OCI-LY1 (cell line): ENCODE data around the gene KXD1.

Experiments
- EZH2 ChIP-seq: fragments of 200-600 bp; sonication (generic), shearing (Covaris generic); IDR thresholded peaks from 2 replicates; pipeline ENCODE4 v1.8.0; 2017; ENCODE audit warnings: borderline replicate concordance, mixed run types, mild to moderate bottlenecking, antibody characterized with exemption, low read length, moderate library complexity, mixed read lengths
- TF ChIP-seq, protein P1 (sequence below): fragments of 200-600 bp; sonication (generic), shearing (Covaris generic); IDR thresholded peaks from 2 replicates; pipeline ENCODE4 v1.5.1; 2017; ENCODE audit warnings: mild to moderate bottlenecking, antibody characterized with exemption, low read length, moderate library complexity, mixed read lengths

DNA sequence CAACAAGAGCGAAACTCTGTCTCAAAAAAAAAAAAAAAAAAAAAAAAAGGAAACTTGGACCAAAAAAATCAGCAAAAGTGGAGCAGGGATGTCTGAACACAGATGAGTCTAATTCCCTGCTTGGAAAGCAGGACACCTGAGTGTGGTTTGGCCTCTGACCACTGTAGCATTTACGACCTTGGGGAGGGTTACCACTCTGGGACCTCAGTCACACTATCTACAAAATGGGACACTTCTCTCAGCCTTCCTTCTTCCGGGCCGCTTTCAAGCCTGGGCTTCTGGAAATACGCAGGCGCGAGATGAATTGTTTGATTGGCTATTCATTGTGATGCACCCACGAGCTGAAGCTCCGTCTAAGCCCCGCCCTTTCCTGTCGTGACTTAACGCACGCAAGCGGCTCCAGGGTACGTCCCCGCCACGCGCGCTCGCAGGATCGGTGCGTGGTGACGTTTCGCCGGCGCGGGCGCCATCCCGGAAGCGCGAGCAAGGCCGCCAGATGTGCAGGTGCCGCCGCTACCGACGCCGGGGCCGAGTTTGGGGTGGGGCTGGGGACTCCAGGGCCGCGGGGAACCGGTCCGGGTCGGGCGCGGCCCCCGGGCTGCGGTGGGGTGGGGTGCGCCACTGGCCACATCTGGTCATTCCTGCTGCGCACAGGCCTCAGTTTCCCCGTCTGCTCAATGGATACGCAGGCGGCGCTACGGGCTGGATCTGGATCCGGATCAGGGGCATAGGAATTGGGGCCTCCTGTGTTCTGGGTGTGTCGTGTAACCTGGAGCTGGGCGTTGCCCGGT lies at the start of gene KXD1:
- TF ChIP-seq, protein P1, sequence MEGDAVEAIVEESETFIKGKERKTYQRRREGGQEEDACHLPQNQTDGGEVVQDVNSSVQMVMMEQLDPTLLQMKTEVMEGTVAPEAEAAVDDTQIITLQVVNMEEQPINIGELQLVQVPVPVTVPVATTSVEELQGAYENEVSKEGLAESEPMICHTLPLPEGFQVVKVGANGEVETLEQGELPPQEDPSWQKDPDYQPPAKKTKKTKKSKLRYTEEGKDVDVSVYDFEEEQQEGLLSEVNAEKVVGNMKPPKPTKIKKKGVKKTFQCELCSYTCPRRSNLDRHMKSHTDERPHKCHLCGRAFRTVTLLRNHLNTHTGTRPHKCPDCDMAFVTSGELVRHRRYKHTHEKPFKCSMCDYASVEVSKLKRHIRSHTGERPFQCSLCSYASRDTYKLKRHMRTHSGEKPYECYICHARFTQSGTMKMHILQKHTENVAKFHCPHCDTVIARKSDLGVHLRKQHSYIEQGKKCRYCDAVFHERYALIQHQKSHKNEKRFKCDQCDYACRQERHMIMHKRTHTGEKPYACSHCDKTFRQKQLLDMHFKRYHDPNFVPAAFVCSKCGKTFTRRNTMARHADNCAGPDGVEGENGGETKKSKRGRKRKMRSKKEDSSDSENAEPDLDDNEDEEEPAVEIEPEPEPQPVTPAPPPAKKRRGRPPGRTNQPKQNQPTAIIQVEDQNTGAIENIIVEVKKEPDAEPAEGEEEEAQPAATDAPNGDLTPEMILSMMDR, result no peak
- TF ChIP-seq EZH2, result no peak
